Lung (tissue), 12 donors: ENCODE data around the gene TTC39C. TPM values are rescaled to one million over a fixed set of nuclear protein-coding genes. Genes with fewer than 3 reads are reported as not detected.

Source experiments
- ATAC-seq: fragments of 200-7000 bp; cut with Tn5 transposase; one replicate; pipeline ENCODE4 v1.9.1; 2020; ENCODE audit warnings: moderate number of reproducible peaks; ENCODE audit not compliant: insufficient read depth, low FRiP score
- DNase-seq, 3 donors: peaks; one replicate each; pipeline ENCODE4 v3.0.0-alpha.2; 2013 to 2017
- H3K27ac ChIP-seq, 2 donors: one replicate each; pipeline ENCODE4 v1.5.1; 2013; ENCODE audit warnings: mild to moderate bottlenecking in 2 of 2, moderate library complexity in 2 of 2, control low read depth in 1 of 2, inconsistent platforms in 1 of 2, low read depth in 1 of 2, low read length in 1 of 2
- H3K27me3 ChIP-seq, 3 donors: one replicate each; pipeline ENCODE4 v1.5.1; 2013; ENCODE audit warnings: low read length in 2 of 3; ENCODE audit not compliant: control insufficient read depth in 3 of 3, insufficient read depth in 3 of 3
- H3K36me3 ChIP-seq, 4 donors: one replicate each; pipeline ENCODE4 v1.5.1; 2013; ENCODE audit warnings: low read length in 4 of 4, mild to moderate bottlenecking in 1 of 4, moderate library complexity in 1 of 4; ENCODE audit not compliant: control insufficient read depth in 4 of 4, insufficient read depth in 4 of 4
- H3K4me1 ChIP-seq, 5 donors: one replicate each; pipeline ENCODE4 v1.5.1; 2013; ENCODE audit warnings: low read length in 5 of 5, mild to moderate bottlenecking in 2 of 5, moderate library complexity in 1 of 5; ENCODE audit not compliant: control insufficient read depth in 5 of 5, insufficient read depth in 5 of 5
- H3K4me3 ChIP-seq: one replicate; pipeline ENCODE4 v1.5.1; 2013; ENCODE audit warnings: mild to moderate bottlenecking, control low read depth, moderate library complexity
- H3K9ac ChIP-seq, 2 donors: one replicate each; pipeline ENCODE4 v1.5.1; 2013; ENCODE audit warnings: low read length in 2 of 2, control low read depth in 1 of 2; ENCODE audit not compliant: insufficient read depth in 1 of 2
- H3K9me3 ChIP-seq, 4 donors: one replicate each; pipeline ENCODE4 v1.5.1; 2013; ENCODE audit warnings: low read length in 3 of 4, mild to moderate bottlenecking in 1 of 4, moderate library complexity in 1 of 4; ENCODE audit not compliant: control insufficient read depth in 4 of 4, insufficient read depth in 3 of 4
- WGBS, 2 donors: extraction: QIAGEN DNeasy Blood & Tissue Kit; methylation state at CpG; one replicate each; pipeline ENCODE4 v1.1.7; 2013; 5-methylcytosine and 5-hydroxymethylcytosine counted together
- polyA plus RNA-seq, 2 donors: library from polyadenylated mRNA; stranded (reverse); fragments of 200-250 nt; gene quantifications; one replicate each; pipeline ENCODE4 v1.2.1, GENCODE V29; 2013
- total RNA-seq, 2 donors: library from RNA; depleted of rRNA in 1 of 2; stranded (reverse); fragments of >200 nt in 1 of 2; gene quantifications; one replicate each; pipeline ENCODE4 v1.2.1, GENCODE V29; 2014 to 2021
- TF ChIP-seq, protein P1 (sequence below): IDR thresholded peaks from 2 replicates; pipeline ENCODE4 v1.5.1; 2012; ENCODE audit warnings: mild to moderate bottlenecking; ENCODE audit errors: control extremely low read depth, extremely low read depth
- donor health status: control.
- donor health status: control.
- donor health status: Bipolar disorder and iron deficiency.
- donor health status: healthy.
- donor health status: DM: yes; HTN: yes; CAD: no.

TTC39C gene
- total and polyA plus RNA-seq, 4 donors, result 6.0 to 33.5 (median 19.3) TPM

DNA sequence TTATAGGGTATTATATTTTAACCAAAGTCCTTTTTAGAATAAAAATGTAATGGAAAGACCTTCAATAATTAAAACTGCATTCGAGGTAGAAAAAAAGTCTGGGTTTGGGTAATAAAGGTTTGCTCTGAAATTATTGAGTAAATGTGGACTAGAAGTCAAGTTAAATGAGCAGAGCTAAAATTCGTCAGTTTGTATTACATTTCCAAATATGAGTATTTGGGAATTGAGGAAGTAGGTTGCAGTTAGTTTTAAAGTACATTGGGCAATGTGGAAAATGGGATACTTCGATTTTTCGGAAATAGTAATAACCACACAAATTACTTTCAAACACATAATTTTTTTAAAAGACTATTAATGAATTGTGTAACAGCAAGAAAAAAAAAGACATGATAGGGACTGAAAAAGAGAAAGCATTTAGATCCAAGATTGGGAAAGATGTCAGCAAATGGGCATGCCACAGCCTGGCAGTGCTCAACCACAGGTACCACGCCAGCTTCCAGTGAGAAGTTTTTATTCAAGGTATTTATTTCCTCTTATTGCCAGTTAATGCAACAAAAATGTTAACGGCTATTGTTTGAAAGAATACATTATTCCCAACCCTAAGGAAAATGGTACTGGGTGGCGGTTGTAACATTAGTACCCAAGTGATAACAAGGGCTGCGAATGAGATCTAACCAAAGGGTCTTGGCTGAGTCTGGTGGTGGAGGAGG, 50.0 kb downstream of the TTC39C start:
- Histone ChIP-seq H3K4me3 (no peak overlapping the region), H3K27me3 (no peaks in the 10 kb centered on the region), H3K4me1 (peaks cover 0 to 1% (median 0%) of the 10 kb centered on the region in 5 donors), H3K36me3 (peaks cover 0 to 6% (median 5%) of the 10 kb centered on the region in 4 donors), H3K9ac (no peak overlapping the region), H3K27ac (no peak overlapping the region), H3K9me3 (no peaks in the 10 kb centered on the region)
- DNase-seq, result no peak
- TF ChIP-seq, protein P1, sequence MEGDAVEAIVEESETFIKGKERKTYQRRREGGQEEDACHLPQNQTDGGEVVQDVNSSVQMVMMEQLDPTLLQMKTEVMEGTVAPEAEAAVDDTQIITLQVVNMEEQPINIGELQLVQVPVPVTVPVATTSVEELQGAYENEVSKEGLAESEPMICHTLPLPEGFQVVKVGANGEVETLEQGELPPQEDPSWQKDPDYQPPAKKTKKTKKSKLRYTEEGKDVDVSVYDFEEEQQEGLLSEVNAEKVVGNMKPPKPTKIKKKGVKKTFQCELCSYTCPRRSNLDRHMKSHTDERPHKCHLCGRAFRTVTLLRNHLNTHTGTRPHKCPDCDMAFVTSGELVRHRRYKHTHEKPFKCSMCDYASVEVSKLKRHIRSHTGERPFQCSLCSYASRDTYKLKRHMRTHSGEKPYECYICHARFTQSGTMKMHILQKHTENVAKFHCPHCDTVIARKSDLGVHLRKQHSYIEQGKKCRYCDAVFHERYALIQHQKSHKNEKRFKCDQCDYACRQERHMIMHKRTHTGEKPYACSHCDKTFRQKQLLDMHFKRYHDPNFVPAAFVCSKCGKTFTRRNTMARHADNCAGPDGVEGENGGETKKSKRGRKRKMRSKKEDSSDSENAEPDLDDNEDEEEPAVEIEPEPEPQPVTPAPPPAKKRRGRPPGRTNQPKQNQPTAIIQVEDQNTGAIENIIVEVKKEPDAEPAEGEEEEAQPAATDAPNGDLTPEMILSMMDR, result no peak
- ATAC-seq, result no peak
- 64 to 84% methylated on average over 8 of the region's 8 CpGs for WGBS, 2 donors

DNA sequence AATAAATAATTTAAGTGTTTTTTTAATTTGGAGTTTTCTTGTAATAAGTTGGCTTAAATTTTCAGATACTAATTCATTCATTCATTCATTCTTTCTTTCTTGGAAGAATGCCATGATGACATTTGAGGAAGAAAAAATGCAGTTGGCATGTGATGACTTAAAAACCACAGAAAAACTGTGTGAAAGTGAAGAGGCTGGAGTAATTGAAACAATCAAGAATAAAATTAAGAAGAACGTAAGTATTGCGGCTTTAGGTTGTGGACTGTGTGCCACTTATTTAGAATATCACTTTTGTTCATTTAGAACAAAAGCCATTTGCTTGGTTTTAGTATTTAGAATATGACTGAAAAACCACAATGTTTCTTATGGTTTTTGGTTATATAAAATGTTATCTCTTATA, 51.4 kb downstream of the TTC39C start:
- H3K27ac ChIP-seq, result no peak overlapping the region
- ATAC-seq (no peak), DNase-seq (no peak)
- H3K9ac ChIP-seq, result no peak overlapping the region
- WGBS, 2 donors, result 53 to 76% methylated on average over 2 of the region's 2 CpGs
- H3K4me1 ChIP-seq, result peaks cover 0 to 1% (median 0%) of the 10 kb centered on the region in 5 donors
- H3K9me3 ChIP-seq, result no peaks in the 10 kb centered on the region
- peaks cover 0 to 6% (median 5%) of the 10 kb centered on the region in 4 donors for H3K36me3 ChIP-seq
- no peak overlapping the region for H3K4me3 ChIP-seq
- TF ChIP-seq, protein P1, result no peak
- H3K27me3 ChIP-seq, result no peaks in the 10 kb centered on the region

DNA sequence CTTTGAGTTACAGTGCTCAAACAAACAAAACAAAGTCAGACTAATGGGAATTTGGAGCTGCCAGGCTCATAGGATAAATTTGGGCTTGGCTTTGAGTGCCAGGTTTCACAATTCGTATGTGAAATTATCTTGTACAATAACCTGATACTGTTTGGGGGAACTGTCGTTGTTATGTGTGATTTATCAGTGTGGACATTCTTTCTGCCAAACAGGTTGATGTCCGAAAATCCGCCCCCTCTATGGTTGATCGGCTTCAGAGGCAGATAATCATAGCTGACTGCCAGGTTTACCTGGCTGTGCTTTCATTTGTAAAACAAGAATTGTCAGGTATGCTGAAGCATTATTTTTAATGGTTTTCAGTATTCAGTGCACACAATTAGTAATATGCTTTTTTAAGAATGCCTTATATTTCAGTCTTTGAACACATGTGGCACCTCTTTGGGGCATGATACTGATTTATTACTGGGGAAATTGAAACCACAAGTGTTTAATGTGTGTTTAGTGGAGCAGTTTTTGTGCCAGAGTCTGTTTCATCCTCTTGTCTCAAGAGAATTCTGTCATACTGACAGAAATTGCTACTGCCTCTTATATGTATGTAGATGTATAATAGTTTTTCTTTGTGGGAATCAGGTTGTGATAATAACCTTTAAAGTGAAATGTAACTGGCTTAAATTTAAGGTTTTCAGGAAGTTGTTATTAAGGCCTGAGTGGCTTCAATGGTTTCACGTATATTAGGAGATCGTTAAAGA, 54.6 kb downstream of the TTC39C start:
- ATAC-seq, result no peak
- 72 to 78% methylated on average over 7 of the region's 7 CpGs for WGBS, 2 donors

More for the DNA sequence above, 54.6 kb downstream of the TTC39C start:
- Histone ChIP-seq H3K9ac (no peak overlapping the region), H3K36me3 (peaks cover 0 to 6% (median 4%) of the 10 kb centered on the region in 4 donors), H3K27ac (no peak overlapping the region), H3K9me3 (no peaks in the 10 kb centered on the region), H3K27me3 (no peaks in the 10 kb centered on the region), H3K4me1 (peaks cover 0 to 1% (median 0%) of the 10 kb centered on the region in 5 donors), H3K4me3 (no peak overlapping the region)
- DNase-seq, result no peak
- TF ChIP-seq, protein P1, result no peak
